ENCODE data around the gene IGFBP7.

GRCh38 chr4:57104706-57105560, 5.3 kb downstream of the IGFBP7 start:
- TF ChIP-seq, protein P1, sequence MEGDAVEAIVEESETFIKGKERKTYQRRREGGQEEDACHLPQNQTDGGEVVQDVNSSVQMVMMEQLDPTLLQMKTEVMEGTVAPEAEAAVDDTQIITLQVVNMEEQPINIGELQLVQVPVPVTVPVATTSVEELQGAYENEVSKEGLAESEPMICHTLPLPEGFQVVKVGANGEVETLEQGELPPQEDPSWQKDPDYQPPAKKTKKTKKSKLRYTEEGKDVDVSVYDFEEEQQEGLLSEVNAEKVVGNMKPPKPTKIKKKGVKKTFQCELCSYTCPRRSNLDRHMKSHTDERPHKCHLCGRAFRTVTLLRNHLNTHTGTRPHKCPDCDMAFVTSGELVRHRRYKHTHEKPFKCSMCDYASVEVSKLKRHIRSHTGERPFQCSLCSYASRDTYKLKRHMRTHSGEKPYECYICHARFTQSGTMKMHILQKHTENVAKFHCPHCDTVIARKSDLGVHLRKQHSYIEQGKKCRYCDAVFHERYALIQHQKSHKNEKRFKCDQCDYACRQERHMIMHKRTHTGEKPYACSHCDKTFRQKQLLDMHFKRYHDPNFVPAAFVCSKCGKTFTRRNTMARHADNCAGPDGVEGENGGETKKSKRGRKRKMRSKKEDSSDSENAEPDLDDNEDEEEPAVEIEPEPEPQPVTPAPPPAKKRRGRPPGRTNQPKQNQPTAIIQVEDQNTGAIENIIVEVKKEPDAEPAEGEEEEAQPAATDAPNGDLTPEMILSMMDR (IDR thresholded peaks at IDR 0.05; ENCODE audit: low read depth, low read length, missing input control): no peak
- TF ChIP-seq YY1 (IDR thresholded peaks at IDR 0.05): no peak
- TF ChIP-seq EGR1 (IDR thresholded peaks at IDR 0.05; ENCODE audit: low read depth in 2 of 2): no peak
- no peak for TF ChIP-seq HNF4G (IDR thresholded peaks at IDR 0.05)
- no peak for TF ChIP-seq RXRA (IDR thresholded peaks at IDR 0.05)
- TF ChIP-seq FOXA1 (IDR thresholded peaks at IDR 0.05): no peak
- TF ChIP-seq SP1 (IDR thresholded peaks at IDR 0.05): no peak
- TF ChIP-seq, protein P2, sequence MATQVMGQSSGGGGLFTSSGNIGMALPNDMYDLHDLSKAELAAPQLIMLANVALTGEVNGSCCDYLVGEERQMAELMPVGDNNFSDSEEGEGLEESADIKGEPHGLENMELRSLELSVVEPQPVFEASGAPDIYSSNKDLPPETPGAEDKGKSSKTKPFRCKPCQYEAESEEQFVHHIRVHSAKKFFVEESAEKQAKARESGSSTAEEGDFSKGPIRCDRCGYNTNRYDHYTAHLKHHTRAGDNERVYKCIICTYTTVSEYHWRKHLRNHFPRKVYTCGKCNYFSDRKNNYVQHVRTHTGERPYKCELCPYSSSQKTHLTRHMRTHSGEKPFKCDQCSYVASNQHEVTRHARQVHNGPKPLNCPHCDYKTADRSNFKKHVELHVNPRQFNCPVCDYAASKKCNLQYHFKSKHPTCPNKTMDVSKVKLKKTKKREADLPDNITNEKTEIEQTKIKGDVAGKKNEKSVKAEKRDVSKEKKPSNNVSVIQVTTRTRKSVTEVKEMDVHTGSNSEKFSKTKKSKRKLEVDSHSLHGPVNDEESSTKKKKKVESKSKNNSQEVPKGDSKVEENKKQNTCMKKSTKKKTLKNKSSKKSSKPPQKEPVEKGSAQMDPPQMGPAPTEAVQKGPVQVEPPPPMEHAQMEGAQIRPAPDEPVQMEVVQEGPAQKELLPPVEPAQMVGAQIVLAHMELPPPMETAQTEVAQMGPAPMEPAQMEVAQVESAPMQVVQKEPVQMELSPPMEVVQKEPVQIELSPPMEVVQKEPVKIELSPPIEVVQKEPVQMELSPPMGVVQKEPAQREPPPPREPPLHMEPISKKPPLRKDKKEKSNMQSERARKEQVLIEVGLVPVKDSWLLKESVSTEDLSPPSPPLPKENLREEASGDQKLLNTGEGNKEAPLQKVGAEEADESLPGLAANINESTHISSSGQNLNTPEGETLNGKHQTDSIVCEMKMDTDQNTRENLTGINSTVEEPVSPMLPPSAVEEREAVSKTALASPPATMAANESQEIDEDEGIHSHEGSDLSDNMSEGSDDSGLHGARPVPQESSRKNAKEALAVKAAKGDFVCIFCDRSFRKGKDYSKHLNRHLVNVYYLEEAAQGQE (IDR thresholded peaks at IDR 0.05): no peak
- no peak for TF ChIP-seq JUND (IDR thresholded peaks at IDR 0.05)

Measured in liver (tissue), 3 donors.